Measurements from ENCODE around the gene HS2ST1. TPM values are rescaled to one million over a fixed set of nuclear protein-coding genes. Genes with fewer than 3 reads are reported as not detected.

HS2ST1 gene
- total and polyA plus RNA-seq, 10 of the 15 experiments (the other 5 are each of a cell fraction or from before 2014, with no cell fraction given): 5.4 to 30.8 (median 18.6) TPM

DNA sequence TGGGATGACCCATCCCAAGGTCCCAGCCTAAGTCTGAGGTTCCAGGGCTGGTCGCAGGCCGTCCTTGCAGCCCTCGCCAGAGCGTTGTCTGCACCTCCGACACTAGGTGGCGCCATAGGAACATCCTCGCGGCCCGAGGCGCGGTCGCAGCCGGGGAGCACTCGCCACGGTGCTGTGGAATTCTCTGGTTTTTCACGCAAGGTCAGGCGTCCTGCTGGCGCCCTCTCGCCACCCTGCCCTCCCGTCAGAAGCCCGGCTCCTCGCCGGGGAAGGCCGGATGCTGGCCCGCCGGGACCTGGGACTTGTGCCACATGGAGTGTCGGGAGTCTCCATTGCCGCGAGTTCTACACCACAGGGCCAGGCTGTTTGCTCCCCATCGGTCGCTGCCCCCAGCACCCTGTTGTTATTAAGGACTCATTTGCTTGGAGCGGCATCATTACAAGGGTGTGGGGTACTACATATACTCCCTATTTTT, 217.4 kb downstream of the HS2ST1 start:
- H3K79me2 ChIP-seq (ENCODE audit: control insufficient read depth, insufficient read depth, low read length): no peaks in the 10 kb centered on the region
- peak overlapping the region; percentile 74; the same call in 1 of the 2 replicates for H3K4me3 ChIP-seq
- no peaks in the 10 kb centered on the region for H3K36me3 ChIP-seq (ENCODE audit: control insufficient read depth in 2 of 2, insufficient read depth in 2 of 2, low read length in 1 of 2)
- in situ Hi-C loops (cut with MboI): loop anchor here (10.0 kb wide), 2 partner anchors 163 to 823 kb away; no protein-coding TSS in a partner anchor
- DNase-seq (ENCODE audit: low read depth, low spot score) (no peak), ATAC-seq (peak; percentile 99), FAIRE-seq (peak; percentile 90)
- no peaks in the 10 kb centered on the region for H3K9me3 ChIP-seq (replicated peaks; ENCODE audit: control insufficient read depth, insufficient read depth, low read length)
- no peaks in the 10 kb centered on the region for H3K4me1 ChIP-seq (ENCODE audit: control insufficient read depth, insufficient read depth, low read length)
- RAD21 ChIA-PET (ENCODE audit: unreplicated experiment): interaction anchor here (0.9 kb wide), 1 partner anchor 18 kb away, joined by 3 read pairs; no protein-coding TSS in a partner anchor
- SMC1A ChIA-PET (ENCODE audit: uncharacterized antibody, unreplicated experiment): interaction anchor here (0.8 to 1.3 kb wide), 3 partner anchors 18 to 821 kb away, joined by 3 to 4 read pairs (median 3); no protein-coding TSS in a partner anchor
- POLR2A ChIA-PET: no interaction called here
- H3K4me2 ChIP-seq (ENCODE audit: control insufficient read depth, insufficient read depth): peak overlapping the region; percentile 78
- BruUV-seq (replicated peaks): no TSS peak
- intact Hi-C loops (cut with micrococcal nuclease; ENCODE audit: unreplicated experiment): loop anchor here (1.0 to 10.0 kb wide), 8 partner anchors 19 to 1463 kb away; partner anchors contain the start of gene LMO4
- WGBS (ENCODE audit: insufficient coverage, insufficient replicate concordance, low lambda C conversion rate, missing lambda C conversion rate): 3% methylated on average over 32 of the region's 32 CpGs
- CTCF ChIA-PET: interaction anchor here (0.7 to 2.5 kb wide), 18 partner anchors 10 to 822 kb away, joined by 3 to 11 read pairs (median 3); no protein-coding TSS in a partner anchor
- no peaks in the 10 kb centered on the region for H3K27me3 ChIP-seq (replicated peaks in 1 of 2; ENCODE audit: control insufficient read depth in 2 of 2, insufficient read depth in 2 of 2, low read length in 1 of 2)
- H3K27ac ChIP-seq (ENCODE audit: control insufficient read depth, insufficient read depth): no peak overlapping the region
- 0 out of 2 replicates have a peak overlapping the region, but pooled peaks have one; percentile 45 for H3K9ac ChIP-seq (ENCODE audit: control insufficient read depth, insufficient read depth, low read length)
- H2AFZ ChIP-seq (ENCODE audit: control insufficient read depth, low read depth, low read length): peak overlapping the region; percentile 85
- no peaks in the 10 kb centered on the region for H4K20me1 ChIP-seq (ENCODE audit: control insufficient read depth, insufficient read depth)
- TF ChIP-seq FOXM1 (IDR thresholded peaks at IDR 0.05; ENCODE audit: low read depth, low read length) (no peak), CREM (IDR thresholded peaks at IDR 0.05; ENCODE audit: low read depth) (no peak), POLR2AphosphoS2 (IDR thresholded peaks at IDR 0.05; ENCODE audit: low read depth, low read length) (no peak), ASH2L (IDR thresholded peaks at IDR 0.05; ENCODE audit: borderline replicate concordance, low read depth) (no peak), REST (IDR thresholded peaks at IDR 0.05; ENCODE audit: low read depth, low read length) (no peak), SUZ12 (IDR thresholded peaks at IDR 0.05; ENCODE audit: unreplicated experiment) (no peak), KDM1A (IDR thresholded peaks at IDR 0.05; ENCODE audit: borderline replicate concordance) (no peak), ATF7 (IDR thresholded peaks at IDR 0.05; ENCODE audit: low read depth) (no peak), YBX1 (IDR thresholded peaks at IDR 0.05) (no peak), GATAD2B (conservative IDR thresholded peaks at IDR 0.05; ENCODE audit: low read depth) (peak; percentile 71), GABPA (IDR thresholded peaks at IDR 0.05; ENCODE audit: low read depth) (no peak), ATF2 (IDR thresholded peaks at IDR 0.05; ENCODE audit: low read length) (no peak)
- TF ChIP-seq, protein P1, sequence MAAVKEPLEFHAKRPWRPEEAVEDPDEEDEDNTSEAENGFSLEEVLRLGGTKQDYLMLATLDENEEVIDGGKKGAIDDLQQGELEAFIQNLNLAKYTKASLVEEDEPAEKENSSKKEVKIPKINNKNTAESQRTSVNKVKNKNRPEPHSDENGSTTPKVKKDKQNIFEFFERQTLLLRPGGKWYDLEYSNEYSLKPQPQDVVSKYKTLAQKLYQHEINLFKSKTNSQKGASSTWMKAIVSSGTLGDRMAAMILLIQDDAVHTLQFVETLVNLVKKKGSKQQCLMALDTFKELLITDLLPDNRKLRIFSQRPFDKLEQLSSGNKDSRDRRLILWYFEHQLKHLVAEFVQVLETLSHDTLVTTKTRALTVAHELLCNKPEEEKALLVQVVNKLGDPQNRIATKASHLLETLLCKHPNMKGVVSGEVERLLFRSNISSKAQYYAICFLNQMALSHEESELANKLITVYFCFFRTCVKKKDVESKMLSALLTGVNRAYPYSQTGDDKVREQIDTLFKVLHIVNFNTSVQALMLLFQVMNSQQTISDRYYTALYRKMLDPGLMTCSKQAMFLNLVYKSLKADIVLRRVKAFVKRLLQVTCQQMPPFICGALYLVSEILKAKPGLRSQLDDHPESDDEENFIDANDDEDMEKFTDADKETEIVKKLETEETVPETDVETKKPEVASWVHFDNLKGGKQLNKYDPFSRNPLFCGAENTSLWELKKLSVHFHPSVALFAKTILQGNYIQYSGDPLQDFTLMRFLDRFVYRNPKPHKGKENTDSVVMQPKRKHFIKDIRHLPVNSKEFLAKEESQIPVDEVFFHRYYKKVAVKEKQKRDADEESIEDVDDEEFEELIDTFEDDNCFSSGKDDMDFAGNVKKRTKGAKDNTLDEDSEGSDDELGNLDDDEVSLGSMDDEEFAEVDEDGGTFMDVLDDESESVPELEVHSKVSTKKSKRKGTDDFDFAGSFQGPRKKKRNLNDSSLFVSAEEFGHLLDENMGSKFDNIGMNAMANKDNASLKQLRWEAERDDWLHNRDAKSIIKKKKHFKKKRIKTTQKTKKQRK (IDR thresholded peaks at IDR 0.05; ENCODE audit: low read depth, low read length): no peak
- TF ChIP-seq, protein P2, sequence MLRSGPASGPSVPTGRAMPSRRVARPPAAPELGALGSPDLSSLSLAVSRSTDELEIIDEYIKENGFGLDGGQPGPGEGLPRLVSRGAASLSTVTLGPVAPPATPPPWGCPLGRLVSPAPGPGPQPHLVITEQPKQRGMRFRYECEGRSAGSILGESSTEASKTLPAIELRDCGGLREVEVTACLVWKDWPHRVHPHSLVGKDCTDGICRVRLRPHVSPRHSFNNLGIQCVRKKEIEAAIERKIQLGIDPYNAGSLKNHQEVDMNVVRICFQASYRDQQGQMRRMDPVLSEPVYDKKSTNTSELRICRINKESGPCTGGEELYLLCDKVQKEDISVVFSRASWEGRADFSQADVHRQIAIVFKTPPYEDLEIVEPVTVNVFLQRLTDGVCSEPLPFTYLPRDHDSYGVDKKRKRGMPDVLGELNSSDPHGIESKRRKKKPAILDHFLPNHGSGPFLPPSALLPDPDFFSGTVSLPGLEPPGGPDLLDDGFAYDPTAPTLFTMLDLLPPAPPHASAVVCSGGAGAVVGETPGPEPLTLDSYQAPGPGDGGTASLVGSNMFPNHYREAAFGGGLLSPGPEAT (IDR thresholded peaks at IDR 0.05; ENCODE audit: low read depth): 0 out of 2 replicates have a peak, but pooled peaks have one; percentile 12
